GM21723 (cell line): Measurements from ENCODE around the gene SH3GL2.

ENCODE experiments used
- ATAC-seq: cut with Tn5 transposase; IDR thresholded peaks from one replicate; pipeline ENCODE4 v1.9.1; 2021; ENCODE audit warnings: mild to moderate bottlenecking, moderate library complexity; ENCODE audit not compliant: unreplicated experiment

SH3GL2 gene

GRCh38 chr9:17653947-17654465 lies 75.1 kb downstream of the SH3GL2 start:
- no peak for ATAC-seq

- no peak for ATAC-seq
Observed at GRCh38 chr9:17656889-17657288, 78.0 kb downstream of the SH3GL2 start.

GRCh38 chr9:17658237-17658636 lies 79.4 kb downstream of the SH3GL2 start:
- ATAC-seq, result no peak

GRCh38 chr9:17660158-17660557 lies 81.3 kb downstream of the SH3GL2 start:
- ATAC-seq, result no peak

- ATAC-seq, result no peak
Observed at GRCh38 chr9:17665450-17665849, 86.6 kb downstream of the SH3GL2 start.

GRCh38 chr9:17669206-17669605 lies 90.3 kb downstream of the SH3GL2 start:
- ATAC-seq, result no peak

- ATAC-seq, result no peak
Observed at GRCh38 chr9:17682684-17683083, 103.8 kb downstream of the SH3GL2 start.

GRCh38 chr9:17688834-17689233 lies 110.0 kb downstream of the SH3GL2 start:
- ATAC-seq, result no peak

- no peak for ATAC-seq
Observed at GRCh38 chr9:17694336-17694735, 115.5 kb downstream of the SH3GL2 start.

GRCh38 chr9:17695482-17695881 lies 116.6 kb downstream of the SH3GL2 start:
- no peak for ATAC-seq

GRCh38 chr9:17699615-17700330 lies 120.9 kb downstream of the SH3GL2 start:
- no peak for ATAC-seq

GRCh38 chr9:17706347-17706746 lies 127.5 kb downstream of the SH3GL2 start:
- no peak for ATAC-seq

GRCh38 chr9:17719053-17719452 lies 140.2 kb downstream of the SH3GL2 start:
- no peak for ATAC-seq

GRCh38 chr9:17721954-17722353 lies 143.1 kb downstream of the SH3GL2 start:
- ATAC-seq, result no peak

- no peak for ATAC-seq
Observed at GRCh38 chr9:17723656-17724055, 144.8 kb downstream of the SH3GL2 start.

- no peak for ATAC-seq
Observed at GRCh38 chr9:17725399-17726010, 146.6 kb downstream of the SH3GL2 start.

- ATAC-seq, result no peak
Observed at GRCh38 chr9:17726298-17726697, 147.4 kb downstream of the SH3GL2 start.

GRCh38 chr9:17730899-17731298 lies 152.0 kb downstream of the SH3GL2 start:
- ATAC-seq, result no peak

- ATAC-seq, result no peak
Observed at GRCh38 chr9:17731308-17731707, 152.4 kb downstream of the SH3GL2 start.

- no peak for ATAC-seq
Observed at GRCh38 chr9:17734674-17735073, 155.8 kb downstream of the SH3GL2 start.

GRCh38 chr9:17735859-17736258 lies 157.0 kb downstream of the SH3GL2 start:
- no peak for ATAC-seq

GRCh38 chr9:17739022-17739421 lies 160.2 kb downstream of the SH3GL2 start:
- no peak for ATAC-seq
